Fibroblast of mammary gland (primary cell): ENCODE data around the gene FAM110A.

Experiments
- DNase-seq: peaks from one replicate; pipeline ENCODE4 v3.0.0-alpha.2; 2010; ENCODE audit warnings: low read depth
- H3K4me3 ChIP-seq: 2 replicates; pipeline ENCODE4 v1.5.1; 2011; ENCODE audit warnings: low read depth, mild to moderate bottlenecking, low read length, moderate library complexity; ENCODE audit not compliant: control insufficient read depth
- CTCF ChIP-seq: conservative IDR thresholded peaks from 2 replicates; pipeline ENCODE4 v1.5.1; 2011; ENCODE audit warnings: low read depth, low read length, inconsistent platforms; ENCODE audit not compliant: control insufficient read depth, insufficient read depth

The FAM110A gene

GRCh38 chr20:865440-865839 lies 31.9 kb downstream of the FAM110A start:
- no peak for DNase-seq
- no peak overlapping the region for H3K4me3 ChIP-seq
- no peak for TF ChIP-seq CTCF

GRCh38 chr20:868279-868678 lies 34.8 kb downstream of the FAM110A start:
- TF ChIP-seq CTCF, result no peak
- DNase-seq, result no peak
- no peak overlapping the region for H3K4me3 ChIP-seq

GRCh38 chr20:869606-870005 lies 36.1 kb downstream of the FAM110A start:
- no peak overlapping the region for H3K4me3 ChIP-seq
- no peak for TF ChIP-seq CTCF
- no peak for DNase-seq

GRCh38 chr20:870758-871157 lies 37.2 kb downstream of the FAM110A start:
- TF ChIP-seq CTCF, result no peak

GRCh38 chr20:871436-871835 lies 37.9 kb downstream of the FAM110A start:
- no peak for DNase-seq
- no peak for TF ChIP-seq CTCF
- no peak overlapping the region for H3K4me3 ChIP-seq

More at GRCh38 chr20:870758-871157, 37.2 kb downstream of the FAM110A start:
- no peak for DNase-seq
- no peak overlapping the region for H3K4me3 ChIP-seq

- DNase-seq, result no peak
- no peak for TF ChIP-seq CTCF
- no peak overlapping the region for H3K4me3 ChIP-seq
Observed at GRCh38 chr20:871948-872347, 38.4 kb downstream of the FAM110A start.

GRCh38 chr20:872855-873520 lies 39.5 kb downstream of the FAM110A start:
- TF ChIP-seq CTCF, result no peak
- no peak for DNase-seq
- H3K4me3 ChIP-seq, result no peak overlapping the region
